NCI-H2107 treated with DMSO at 0.1 percent for 48 hours (cell line): ENCODE measurements around the gene AARS2.

Experiments
- DNase-seq: peaks from one replicate; lab custom pipeline; 2025; ENCODE audit not compliant: unreplicated experiment; lab: John Stamatoyannopoulos, UW

Gene AARS2

GRCh38 chr6:44264154-44265006, 48.8 kb downstream of the AARS2 start:
- DNase-seq, result no peak

GRCh38 chr6:44263354-44264100, 49.6 kb downstream of the AARS2 start:
- DNase-seq, result no peak

- DNase-seq, result no peak
Observed at GRCh38 chr6:44262467-44263353, 50.4 kb downstream of the AARS2 start.

GRCh38 chr6:44261581-44261980, 51.6 kb downstream of the AARS2 start:
- DNase-seq, result no peak

- DNase-seq, result no peak
Observed at GRCh38 chr6:44260451-44261297, 52.5 kb downstream of the AARS2 start.

- no peak for DNase-seq
Observed at GRCh38 chr6:44260011-44260410, 53.1 kb downstream of the AARS2 start.

- DNase-seq, result no peak
Observed at GRCh38 chr6:44258921-44259320, 54.2 kb downstream of the AARS2 start.

- DNase-seq, result no peak
Observed at GRCh38 chr6:44258325-44258863, 54.8 kb downstream of the AARS2 start.

GRCh38 chr6:44257753-44258324, 55.3 kb downstream of the AARS2 start:
- DNase-seq, result no peak

GRCh38 chr6:44257025-44257752, 56.0 kb downstream of the AARS2 start, which contains the start of gene SLC35B2:
TSS of gene SLC35B2 (minus strand) at chr6:44257528. CDS start at chr6:44257410, 118 bp downstream.
- peak; percentile 19 for DNase-seq

- no peak for DNase-seq
Observed at GRCh38 chr6:44256775-44257024, 56.4 kb downstream of the AARS2 start.

- DNase-seq, result no peak
Observed at GRCh38 chr6:44255871-44256774, 57.0 kb downstream of the AARS2 start.

GRCh38 chr6:44255105-44255808, 57.9 kb downstream of the AARS2 start:
- no peak for DNase-seq

- no peak for DNase-seq
Observed at GRCh38 chr6:44254191-44255104, 58.7 kb downstream of the AARS2 start.

- DNase-seq, result peak; percentile 27
Observed at GRCh38 chr6:44253307-44254101, 59.6 kb downstream of the AARS2 start.
